Activated T-helper 1 cell treated with anti-CD3 and anti-CD28 coated beads, Interleukin-12 subunit alpha, Interleukin-12 subunit beta, Interleukin-2, Interleukin-4 antibody, amounts not matched to agents 30 ng/mL and 10 ng/mL and 1 ng/mL, durations not matched to agents 14 hours and 24 hours and 36 hours (primary cell): ENCODE measurements around the gene ETNPPL. TPM values are rescaled to one million over a fixed set of nuclear protein-coding genes. Genes with fewer than 3 reads are reported as not detected.

ENCODE experiments used
- DNase-seq: peaks from one replicate; pipeline ENCODE4 v3.0.0; 2021; ENCODE audit warnings: low spot score
- H3K27ac Mint-ChIP-seq: one replicate; pipeline ENCODE4 v1.8.0; 2021; ENCODE audit warnings: mild to moderate bottlenecking, mixed read lengths
- H3K27me3 Mint-ChIP-seq: one replicate; pipeline ENCODE4 v1.8.0; 2022; ENCODE audit warnings: mild to moderate bottlenecking, moderate library complexity, mixed read lengths; ENCODE audit not compliant: insufficient read depth
- H3K36me3 Mint-ChIP-seq: one replicate; pipeline ENCODE4 v1.8.0; 2021; ENCODE audit warnings: low read depth, mixed read lengths
- H3K4me1 Mint-ChIP-seq: one replicate; pipeline ENCODE4 v1.8.0; 2021; ENCODE audit warnings: low read depth, mixed read lengths
- H3K4me3 Mint-ChIP-seq: one replicate; pipeline ENCODE4 v1.8.0; 2021; ENCODE audit warnings: mild to moderate bottlenecking, moderate library complexity, mixed read lengths
- H3K9me3 Mint-ChIP-seq: one replicate; pipeline ENCODE4 v1.8.0; 2021; ENCODE audit warnings: mixed read lengths
- intact Hi-C: fragments of 100-400 bp; cut with micrococcal nuclease; formaldehyde crosslinking; loops from one replicate; pipeline ENCODE4 v1.15.1; 2024
- total RNA-seq: library from RNA; stranded (reverse); gene quantifications from 2 replicates; pipeline ENCODE4 v1.2.3, GENCODE V29; 2022

The ETNPPL gene
- total RNA-seq, 1 donor from 2014 or later: not detected

GRCh38 chr4:108709234-108709633 lies 53.6 kb downstream of the ETNPPL start:
- no peak overlapping the region for H3K27ac Mint-ChIP-seq
- H3K27me3 Mint-ChIP-seq: peaks cover 4% of the 10 kb centered on the region
- H3K9me3 Mint-ChIP-seq: no peaks in the 10 kb centered on the region
- no peak overlapping the region for H3K4me3 Mint-ChIP-seq
- no peaks in the 10 kb centered on the region for H3K4me1 Mint-ChIP-seq
- H3K36me3 Mint-ChIP-seq: no peaks in the 10 kb centered on the region
- DNase-seq: no peak
- intact Hi-C loops: no loop called here

GRCh38 chr4:108706289-108706688 lies 56.6 kb downstream of the ETNPPL start:
- H3K4me3 Mint-ChIP-seq: no peak overlapping the region
- no peak overlapping the region for H3K27ac Mint-ChIP-seq
- H3K36me3 Mint-ChIP-seq: no peaks in the 10 kb centered on the region
- H3K27me3 Mint-ChIP-seq: peaks cover 4% of the 10 kb centered on the region
- intact Hi-C loops: no loop called here
- H3K9me3 Mint-ChIP-seq: no peaks in the 10 kb centered on the region
- H3K4me1 Mint-ChIP-seq: peaks cover 12% of the 10 kb centered on the region
- no peak for DNase-seq

GRCh38 chr4:108703966-108704365 lies 58.9 kb downstream of the ETNPPL start:
- H3K4me3 Mint-ChIP-seq: no peak overlapping the region
- peaks cover 12% of the 10 kb centered on the region for H3K4me1 Mint-ChIP-seq
- intact Hi-C loops: no loop called here
- no peaks in the 10 kb centered on the region for H3K36me3 Mint-ChIP-seq
- DNase-seq: no peak
- H3K27ac Mint-ChIP-seq: no peak overlapping the region
- no peaks in the 10 kb centered on the region for H3K9me3 Mint-ChIP-seq
- H3K27me3 Mint-ChIP-seq: peaks cover 4% of the 10 kb centered on the region

GRCh38 chr4:108703370-108703769 lies 59.5 kb downstream of the ETNPPL start:
- no peak overlapping the region for H3K27ac Mint-ChIP-seq
- H3K4me1 Mint-ChIP-seq: peaks cover 12% of the 10 kb centered on the region
- H3K36me3 Mint-ChIP-seq: no peaks in the 10 kb centered on the region
- intact Hi-C loops: no loop called here
- H3K4me3 Mint-ChIP-seq: no peak overlapping the region
- DNase-seq: no peak
- H3K9me3 Mint-ChIP-seq: no peaks in the 10 kb centered on the region
- H3K27me3 Mint-ChIP-seq: peaks cover 4% of the 10 kb centered on the region

GRCh38 chr4:108702960-108703359 lies 59.9 kb downstream of the ETNPPL start:
- no peak for DNase-seq
- Mint-ChIP-seq H3K4me1 (peaks cover 12% of the 10 kb centered on the region), H3K9me3 (no peaks in the 10 kb centered on the region), H3K4me3 (no peak overlapping the region), H3K36me3 (no peaks in the 10 kb centered on the region), H3K27me3 (peaks cover 4% of the 10 kb centered on the region), H3K27ac (no peak overlapping the region)
- intact Hi-C loops: no loop called here

GRCh38 chr4:108700081-108700757 lies 62.6 kb downstream of the ETNPPL start:
- Mint-ChIP-seq H3K27ac (no peak overlapping the region), H3K4me1 (peaks cover 12% of the 10 kb centered on the region), H3K9me3 (no peaks in the 10 kb centered on the region), H3K4me3 (no peak overlapping the region), H3K36me3 (no peaks in the 10 kb centered on the region), H3K27me3 (no peaks in the 10 kb centered on the region)
- intact Hi-C loops: no loop called here
- no peak for DNase-seq

GRCh38 chr4:108696160-108696559 lies 66.7 kb downstream of the ETNPPL start:
- no peak overlapping the region for H3K27ac Mint-ChIP-seq

GRCh38 chr4:108695062-108695461 lies 67.8 kb downstream of the ETNPPL start:
- H3K27ac Mint-ChIP-seq: no peak overlapping the region

More at GRCh38 chr4:108696160-108696559, 66.7 kb downstream of the ETNPPL start:
- Mint-ChIP-seq H3K4me1 (no peaks in the 10 kb centered on the region), H3K36me3 (no peaks in the 10 kb centered on the region), H3K9me3 (no peaks in the 10 kb centered on the region), H3K27me3 (no peaks in the 10 kb centered on the region), H3K4me3 (no peak overlapping the region)
- DNase-seq: no peak
- intact Hi-C loops: no loop called here

GRCh38 chr4:108694423-108694822 lies 68.4 kb downstream of the ETNPPL start:
- H3K4me3 Mint-ChIP-seq: no peak overlapping the region
- H3K4me1 Mint-ChIP-seq: no peaks in the 10 kb centered on the region
- H3K27me3 Mint-ChIP-seq: no peaks in the 10 kb centered on the region
- DNase-seq: no peak
- intact Hi-C loops: no loop called here
- no peaks in the 10 kb centered on the region for H3K36me3 Mint-ChIP-seq
- H3K27ac Mint-ChIP-seq: no peak overlapping the region
- no peaks in the 10 kb centered on the region for H3K9me3 Mint-ChIP-seq

More at GRCh38 chr4:108695062-108695461, 67.8 kb downstream of the ETNPPL start:
- DNase-seq: no peak
- Mint-ChIP-seq H3K4me1 (no peaks in the 10 kb centered on the region), H3K9me3 (no peaks in the 10 kb centered on the region), H3K27me3 (no peaks in the 10 kb centered on the region), H3K4me3 (no peak overlapping the region), H3K36me3 (no peaks in the 10 kb centered on the region)
- intact Hi-C loops: no loop called here

GRCh38 chr4:108693819-108694218 lies 69.0 kb downstream of the ETNPPL start:
- no peaks in the 10 kb centered on the region for H3K36me3 Mint-ChIP-seq
- no peak for DNase-seq
- H3K9me3 Mint-ChIP-seq: no peaks in the 10 kb centered on the region
- H3K27ac Mint-ChIP-seq: no peak overlapping the region
- no peak overlapping the region for H3K4me3 Mint-ChIP-seq
- intact Hi-C loops: no loop called here
- H3K4me1 Mint-ChIP-seq: no peaks in the 10 kb centered on the region
- H3K27me3 Mint-ChIP-seq: no peaks in the 10 kb centered on the region

- DNase-seq: no peak
- intact Hi-C loops: no loop called here
- Mint-ChIP-seq H3K9me3 (no peaks in the 10 kb centered on the region), H3K36me3 (no peaks in the 10 kb centered on the region), H3K4me3 (no peak overlapping the region), H3K27ac (no peak overlapping the region), H3K4me1 (no peaks in the 10 kb centered on the region), H3K27me3 (no peaks in the 10 kb centered on the region)
These were observed 69.6 kb downstream of the ETNPPL start for GRCh38 chr4:108693211-108693610.

Other genes starting within 250 kb of the ETNPPL start
- 1,258 and 1,304 TPM in 2 replicates for gene RPL34, start 142.5 kb downstream of the ETNPPL start, total RNA-seq
- 96.1 and 96.7 TPM in 2 replicates for gene OSTC, start 112.5 kb downstream of the ETNPPL start, total RNA-seq